T-helper 2 cell treated with Interferon-gamma antibody and Interleukin-4, amounts not matched to agents 5 μg/mL and 100 μg/mL, for 36 hours (primary cell): ENCODE results near the gene MRC2.
A peak's percentile ranks its signal among the peaks of the same experiment; 100 is the strongest.

Experiments
- DNase-seq: peaks from one replicate; pipeline ENCODE4 v3.0.0; 2021; ENCODE audit warnings: low spot score
- H3K27ac Mint-ChIP-seq: one replicate; pipeline ENCODE4 v1.8.0; 2021; ENCODE audit warnings: mild to moderate bottlenecking, mixed read lengths
- H3K27me3 Mint-ChIP-seq: one replicate; pipeline ENCODE4 v1.8.0; 2021; ENCODE audit warnings: low read depth, mixed read lengths
- H3K36me3 Mint-ChIP-seq: one replicate; pipeline ENCODE4 v1.8.0; 2021; ENCODE audit warnings: low read depth, mixed read lengths
- H3K4me1 Mint-ChIP-seq: one replicate; pipeline ENCODE4 v1.8.0; 2021; ENCODE audit warnings: low read depth, mixed read lengths
- H3K4me3 Mint-ChIP-seq: one replicate; pipeline ENCODE4 v1.8.0; 2022; ENCODE audit warnings: mild to moderate bottlenecking, moderate library complexity, mixed read lengths
- H3K9me3 Mint-ChIP-seq: one replicate; pipeline ENCODE4 v1.8.0; 2021; ENCODE audit warnings: mixed read lengths

Gene MRC2

GRCh38 chr17:62637809-62638208 is 10.3 kb downstream of the MRC2 start:
- H3K36me3 Mint-ChIP-seq: no peaks in the 10 kb centered on the region
- no peak overlapping the region for H3K4me3 Mint-ChIP-seq
- H3K9me3 Mint-ChIP-seq: no peaks in the 10 kb centered on the region
- no peak for DNase-seq
- peaks cover 20% of the 10 kb centered on the region for H3K27me3 Mint-ChIP-seq
- H3K27ac Mint-ChIP-seq: no peak overlapping the region
- H3K4me1 Mint-ChIP-seq: no peaks in the 10 kb centered on the region

GRCh38 chr17:62641153-62641552 is 13.7 kb downstream of the MRC2 start:
- Mint-ChIP-seq H3K27me3 (peaks cover 31% of the 10 kb centered on the region), H3K9me3 (no peaks in the 10 kb centered on the region), H3K27ac (no peak overlapping the region), H3K4me1 (peaks cover 4% of the 10 kb centered on the region), H3K4me3 (no peak overlapping the region), H3K36me3 (no peaks in the 10 kb centered on the region)
- no peak for DNase-seq

- no peak for DNase-seq
- no peak overlapping the region for H3K4me3 Mint-ChIP-seq
- no peaks in the 10 kb centered on the region for H3K9me3 Mint-ChIP-seq
- H3K4me1 Mint-ChIP-seq: peaks cover 4% of the 10 kb centered on the region
- no peak overlapping the region for H3K27ac Mint-ChIP-seq
- H3K27me3 Mint-ChIP-seq: peaks cover 38% of the 10 kb centered on the region
- no peaks in the 10 kb centered on the region for H3K36me3 Mint-ChIP-seq
Measured at GRCh38 chr17:62641951-62642350, 14.5 kb downstream of the MRC2 start.

- Mint-ChIP-seq H3K4me3 (no peak overlapping the region), H3K27ac (no peak overlapping the region), H3K27me3 (peaks cover 45% of the 10 kb centered on the region), H3K36me3 (no peaks in the 10 kb centered on the region), H3K4me1 (peaks cover 4% of the 10 kb centered on the region), H3K9me3 (no peaks in the 10 kb centered on the region)
- no peak for DNase-seq
Measured at GRCh38 chr17:62643496-62643895, 16.0 kb downstream of the MRC2 start.

- Mint-ChIP-seq H3K9me3 (no peaks in the 10 kb centered on the region), H3K36me3 (no peaks in the 10 kb centered on the region), H3K4me1 (peaks cover 4% of the 10 kb centered on the region), H3K27ac (no peak overlapping the region), H3K27me3 (peaks cover 53% of the 10 kb centered on the region), H3K4me3 (no peak overlapping the region)
- DNase-seq: no peak
Measured at GRCh38 chr17:62644487-62645173, 17.2 kb downstream of the MRC2 start.

GRCh38 chr17:62648251-62648955 is 20.9 kb downstream of the MRC2 start:
- no peak for DNase-seq
- Mint-ChIP-seq H3K4me3 (no peak overlapping the region), H3K9me3 (no peaks in the 10 kb centered on the region), H3K27me3 (peaks cover 57% of the 10 kb centered on the region), H3K4me1 (peaks cover 13% of the 10 kb centered on the region), H3K36me3 (no peaks in the 10 kb centered on the region), H3K27ac (no peak overlapping the region)

GRCh38 chr17:62648956-62649294 is 21.5 kb downstream of the MRC2 start:
- Mint-ChIP-seq H3K27ac (no peak overlapping the region), H3K27me3 (peaks cover 59% of the 10 kb centered on the region), H3K4me1 (peaks cover 17% of the 10 kb centered on the region), H3K4me3 (no peak overlapping the region), H3K36me3 (no peaks in the 10 kb centered on the region), H3K9me3 (no peaks in the 10 kb centered on the region)
- DNase-seq: no peak

GRCh38 chr17:62649570-62649969 is 22.1 kb downstream of the MRC2 start:
- no peak overlapping the region for H3K4me3 Mint-ChIP-seq

GRCh38 chr17:62650587-62650986 is 23.1 kb downstream of the MRC2 start:
- H3K27ac Mint-ChIP-seq: no peak overlapping the region
- H3K27me3 Mint-ChIP-seq: peaks cover 60% of the 10 kb centered on the region
- no peak for DNase-seq
- no peaks in the 10 kb centered on the region for H3K9me3 Mint-ChIP-seq
- H3K36me3 Mint-ChIP-seq: no peaks in the 10 kb centered on the region
- H3K4me3 Mint-ChIP-seq: no peak overlapping the region
- peaks cover 21% of the 10 kb centered on the region for H3K4me1 Mint-ChIP-seq

More at GRCh38 chr17:62649570-62649969, 22.1 kb downstream of the MRC2 start:
- Mint-ChIP-seq H3K36me3 (no peaks in the 10 kb centered on the region), H3K9me3 (no peaks in the 10 kb centered on the region), H3K27me3 (peaks cover 59% of the 10 kb centered on the region), H3K4me1 (peaks cover 21% of the 10 kb centered on the region), H3K27ac (no peak overlapping the region)
- no peak for DNase-seq

GRCh38 chr17:62652251-62653001 is 25.0 kb downstream of the MRC2 start:
- H3K4me1 Mint-ChIP-seq: peaks cover 21% of the 10 kb centered on the region
- H3K27me3 Mint-ChIP-seq: peaks cover 62% of the 10 kb centered on the region
- H3K36me3 Mint-ChIP-seq: no peaks in the 10 kb centered on the region
- H3K27ac Mint-ChIP-seq: no peak overlapping the region
- peak; percentile 44 for DNase-seq
- H3K9me3 Mint-ChIP-seq: no peaks in the 10 kb centered on the region
- peak overlapping the region; percentile 81 for H3K4me3 Mint-ChIP-seq

GRCh38 chr17:62653002-62653825 is 25.7 kb downstream of the MRC2 start:
- Mint-ChIP-seq H3K4me1 (peaks cover 21% of the 10 kb centered on the region), H3K27me3 (peaks cover 58% of the 10 kb centered on the region), H3K36me3 (no peaks in the 10 kb centered on the region), H3K27ac (peak overlapping the region; percentile 41), H3K9me3 (no peaks in the 10 kb centered on the region), H3K4me3 (peak overlapping the region; percentile 81)
- peak; percentile 93 for DNase-seq

GRCh38 chr17:62653826-62654761 is 26.6 kb downstream of the MRC2 start:
- peak overlapping the region; percentile 81 for H3K4me3 Mint-ChIP-seq
- peaks cover 53% of the 10 kb centered on the region for H3K27me3 Mint-ChIP-seq
- H3K27ac Mint-ChIP-seq: no peak overlapping the region
- no peaks in the 10 kb centered on the region for H3K9me3 Mint-ChIP-seq
- no peaks in the 10 kb centered on the region for H3K36me3 Mint-ChIP-seq
- no peak for DNase-seq
- H3K4me1 Mint-ChIP-seq: peaks cover 21% of the 10 kb centered on the region

- Mint-ChIP-seq H3K4me3 (no peak overlapping the region), H3K27me3 (peaks cover 54% of the 10 kb centered on the region), H3K4me1 (peaks cover 21% of the 10 kb centered on the region), H3K27ac (no peak overlapping the region), H3K9me3 (peaks cover 5% of the 10 kb centered on the region), H3K36me3 (no peaks in the 10 kb centered on the region)
- DNase-seq: no peak
Measured at GRCh38 chr17:62655656-62656055, 28.2 kb downstream of the MRC2 start.
